ENCODE measurements around the gene CPSF3. TPM values are rescaled to one million over a fixed set of nuclear protein-coding genes. Genes with fewer than 3 reads are reported as not detected.

Gene CPSF3
- polyA plus RNA-seq, 3 donors, result 62.7 to 63.6 (median 63.1) TPM

- no peak for DNase-seq (ENCODE audit: low read depth in 3 of 3, low spot score in 2 of 3)
Observed at GRCh38 chr2:9416962-9417316, 6.5 kb upstream of the CPSF3 start.

GRCh38 chr2:9417725-9418124 lies 5.7 kb upstream of the CPSF3 start:
- no peak for DNase-seq (ENCODE audit: low read depth in 3 of 3, low spot score in 2 of 3)

GRCh38 chr2:9418746-9419145 lies 4.7 kb upstream of the CPSF3 start:
- DNase-seq (ENCODE audit: low read depth in 3 of 3, low spot score in 2 of 3), result no peak

GRCh38 chr2:9419541-9419940 lies 3.9 kb upstream of the CPSF3 start:
- DNase-seq (ENCODE audit: low read depth in 3 of 3, low spot score in 2 of 3), result no peak

- DNase-seq (ENCODE audit: low read depth in 3 of 3, low spot score in 2 of 3), result no peak
Observed at GRCh38 chr2:9420495-9420894, 3.0 kb upstream of the CPSF3 start.

- DNase-seq (ENCODE audit: low read depth in 3 of 3, low spot score in 2 of 3), result no peak
Observed at GRCh38 chr2:9422321-9423099, 944 bp upstream of the CPSF3 start.

- no peak for DNase-seq (ENCODE audit: low read depth in 3 of 3, low spot score in 2 of 3)
Observed at GRCh38 chr2:9423922-9424272, 443 bp downstream of the CPSF3 start.

GRCh38 chr2:9424447-9425164 lies 1.2 kb downstream of the CPSF3 start:
- DNase-seq (ENCODE audit: low read depth in 3 of 3, low spot score in 2 of 3), result no peak

GRCh38 chr2:9428965-9429577 lies 5.6 kb downstream of the CPSF3 start:
- no peak for DNase-seq (ENCODE audit: low read depth in 3 of 3, low spot score in 2 of 3)

GRCh38 chr2:9430316-9431293 lies 7.2 kb downstream of the CPSF3 start:
- DNase-seq (ENCODE audit: low read depth in 3 of 3, low spot score in 2 of 3), result no peak

GRCh38 chr2:9434489-9434888 lies 11.0 kb downstream of the CPSF3 start:
- DNase-seq (ENCODE audit: low read depth in 3 of 3, low spot score in 2 of 3), result no peak

- no peak for DNase-seq (ENCODE audit: low read depth in 3 of 3, low spot score in 2 of 3)
Observed at GRCh38 chr2:9439536-9439935, 16.1 kb downstream of the CPSF3 start.

- no peak for DNase-seq (ENCODE audit: low read depth in 3 of 3, low spot score in 2 of 3)
Observed at GRCh38 chr2:9440058-9440727, 16.7 kb downstream of the CPSF3 start.

- no peak for DNase-seq (ENCODE audit: low read depth in 3 of 3, low spot score in 2 of 3)
Observed at GRCh38 chr2:9441556-9441955, 18.1 kb downstream of the CPSF3 start.

- no peak for DNase-seq (ENCODE audit: low read depth in 3 of 3, low spot score in 2 of 3)
Observed at GRCh38 chr2:9443526-9443925, 20.1 kb downstream of the CPSF3 start.

GRCh38 chr2:9445089-9445488 lies 21.6 kb downstream of the CPSF3 start:
- no peak for DNase-seq (ENCODE audit: low read depth in 3 of 3, low spot score in 2 of 3)

GRCh38 chr2:9451231-9451630 lies 27.8 kb downstream of the CPSF3 start:
- no peak for DNase-seq (ENCODE audit: low read depth in 3 of 3, low spot score in 2 of 3)

GRCh38 chr2:9460441-9461017 lies 37.1 kb downstream of the CPSF3 start:
- DNase-seq (ENCODE audit: low read depth in 3 of 3, low spot score in 2 of 3), result no peak

- no peak for DNase-seq (ENCODE audit: low read depth in 3 of 3, low spot score in 2 of 3)
Observed at GRCh38 chr2:9461079-9461478, 37.6 kb downstream of the CPSF3 start.

GRCh38 chr2:9462313-9462712 lies 38.9 kb downstream of the CPSF3 start:
- no peak for DNase-seq (ENCODE audit: low read depth in 3 of 3, low spot score in 2 of 3)

Data from right renal cortex interstitium (tissue), 3 donors.